ENCODE results near the gene NAA40. TPM values are rescaled to one million over a fixed set of nuclear protein-coding genes. Genes with fewer than 3 reads are reported as not detected.
A peak's percentile ranks its signal among the peaks of the same experiment; 100 is the strongest.

Gene NAA40
- total RNA-seq, 1 experiment from 2014 or later, result 43.7 TPM

DNA sequence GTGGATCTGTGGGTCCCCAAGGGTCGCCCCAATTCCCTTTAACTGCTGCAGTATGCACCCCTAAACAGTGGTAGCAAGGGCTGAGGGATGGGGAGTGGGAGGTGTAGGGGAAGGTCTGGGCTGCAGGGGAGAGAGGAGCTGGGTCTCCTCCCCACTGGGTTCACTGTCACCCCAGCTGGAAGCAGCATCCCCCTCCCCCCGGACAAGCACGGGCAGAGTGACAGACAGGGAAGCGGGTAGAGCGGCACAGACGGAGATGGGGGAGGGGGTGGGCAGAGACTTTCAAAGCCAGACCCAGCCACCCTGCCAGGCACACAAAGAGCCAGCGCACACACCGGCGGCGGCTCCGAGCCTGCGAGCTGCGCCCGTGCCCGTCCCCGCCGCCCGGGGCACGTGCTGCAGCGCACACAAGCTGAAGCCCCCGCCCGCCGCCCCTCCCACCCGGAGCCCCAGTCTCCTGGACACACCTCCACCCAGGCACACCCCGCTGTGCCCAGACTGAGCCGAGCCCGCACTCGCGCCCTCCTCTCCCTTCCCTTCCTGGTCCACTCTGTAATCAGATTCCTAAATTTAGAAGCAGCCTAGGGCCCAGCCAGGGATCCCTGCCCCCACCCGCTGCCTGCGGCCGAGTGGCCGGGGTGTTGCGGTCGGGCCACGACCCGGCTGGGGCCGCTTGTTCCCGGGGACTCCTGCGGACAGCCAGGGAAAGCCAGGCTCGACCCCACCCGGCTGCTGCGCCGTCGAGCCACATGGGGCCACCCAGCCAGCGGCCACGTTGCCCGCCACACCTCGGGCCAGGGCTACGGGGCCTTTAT, 20.9 kb upstream of the NAA40 start:
- Mint-ChIP-seq H3K4me1 (ENCODE audit: low read depth, unreplicated experiment) (no peaks in the 10 kb centered on the region), H3K27me3 (ENCODE audit: insufficient read depth, unreplicated experiment) (no peaks in the 10 kb centered on the region), H3K36me3 (ENCODE audit: insufficient read depth, unreplicated experiment) (peaks cover 13% of the 10 kb centered on the region), H3K27ac (ENCODE audit: unreplicated experiment) (no peak overlapping the region), H3K9me3 (ENCODE audit: unreplicated experiment) (no peaks in the 10 kb centered on the region), H3K4me3 (ENCODE audit: unreplicated experiment) (peak overlapping the region; percentile 88)
- intact Hi-C loops (cut with micrococcal nuclease; ENCODE audit: unreplicated experiment), result loop anchor here (2.0 kb wide), 1 partner anchor 29 kb away; no protein-coding TSS in a partner anchor
- BruUV-seq (replicated peaks), result no TSS peak
- no peaks in the 10 kb centered on the region for H3K36me3 ChIP-seq (ENCODE audit: control insufficient read depth, insufficient read depth, low read length)
- TF ChIP-seq, protein P1, sequence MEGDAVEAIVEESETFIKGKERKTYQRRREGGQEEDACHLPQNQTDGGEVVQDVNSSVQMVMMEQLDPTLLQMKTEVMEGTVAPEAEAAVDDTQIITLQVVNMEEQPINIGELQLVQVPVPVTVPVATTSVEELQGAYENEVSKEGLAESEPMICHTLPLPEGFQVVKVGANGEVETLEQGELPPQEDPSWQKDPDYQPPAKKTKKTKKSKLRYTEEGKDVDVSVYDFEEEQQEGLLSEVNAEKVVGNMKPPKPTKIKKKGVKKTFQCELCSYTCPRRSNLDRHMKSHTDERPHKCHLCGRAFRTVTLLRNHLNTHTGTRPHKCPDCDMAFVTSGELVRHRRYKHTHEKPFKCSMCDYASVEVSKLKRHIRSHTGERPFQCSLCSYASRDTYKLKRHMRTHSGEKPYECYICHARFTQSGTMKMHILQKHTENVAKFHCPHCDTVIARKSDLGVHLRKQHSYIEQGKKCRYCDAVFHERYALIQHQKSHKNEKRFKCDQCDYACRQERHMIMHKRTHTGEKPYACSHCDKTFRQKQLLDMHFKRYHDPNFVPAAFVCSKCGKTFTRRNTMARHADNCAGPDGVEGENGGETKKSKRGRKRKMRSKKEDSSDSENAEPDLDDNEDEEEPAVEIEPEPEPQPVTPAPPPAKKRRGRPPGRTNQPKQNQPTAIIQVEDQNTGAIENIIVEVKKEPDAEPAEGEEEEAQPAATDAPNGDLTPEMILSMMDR (IDR thresholded peaks at IDR 0.05; ENCODE audit: insufficient read depth in 1 of 2, low read depth in 1 of 2, low read length in 1 of 2, severe bottlenecking in 1 of 2, unreplicated experiment in 1 of 2), result no peak
- ChIA-PET CTCF (interaction anchor here (0.5 to 1.0 kb wide), 3 partner anchors 11 to 28 kb away, joined by 3 to 5 read pairs (median 4); no protein-coding TSS in a partner anchor), POLR2A (no interaction called here)
- H3K9me3 ChIP-seq, result peaks cover 9% of the 10 kb centered on the region; the same call in 1 of the 2 replicates
- no peak for DNase-seq
- H3K4me3 ChIP-seq (ENCODE audit: low read depth, low read length), result no peak overlapping the region
- no peaks in the 10 kb centered on the region for H3K27me3 ChIP-seq (replicated peaks; ENCODE audit: control insufficient read depth, insufficient read depth, low read length)
- 0 out of 2 replicates have a peak, but pooled peaks cover 12% of the 10 kb centered on the region for H3K4me1 ChIP-seq

DNA sequence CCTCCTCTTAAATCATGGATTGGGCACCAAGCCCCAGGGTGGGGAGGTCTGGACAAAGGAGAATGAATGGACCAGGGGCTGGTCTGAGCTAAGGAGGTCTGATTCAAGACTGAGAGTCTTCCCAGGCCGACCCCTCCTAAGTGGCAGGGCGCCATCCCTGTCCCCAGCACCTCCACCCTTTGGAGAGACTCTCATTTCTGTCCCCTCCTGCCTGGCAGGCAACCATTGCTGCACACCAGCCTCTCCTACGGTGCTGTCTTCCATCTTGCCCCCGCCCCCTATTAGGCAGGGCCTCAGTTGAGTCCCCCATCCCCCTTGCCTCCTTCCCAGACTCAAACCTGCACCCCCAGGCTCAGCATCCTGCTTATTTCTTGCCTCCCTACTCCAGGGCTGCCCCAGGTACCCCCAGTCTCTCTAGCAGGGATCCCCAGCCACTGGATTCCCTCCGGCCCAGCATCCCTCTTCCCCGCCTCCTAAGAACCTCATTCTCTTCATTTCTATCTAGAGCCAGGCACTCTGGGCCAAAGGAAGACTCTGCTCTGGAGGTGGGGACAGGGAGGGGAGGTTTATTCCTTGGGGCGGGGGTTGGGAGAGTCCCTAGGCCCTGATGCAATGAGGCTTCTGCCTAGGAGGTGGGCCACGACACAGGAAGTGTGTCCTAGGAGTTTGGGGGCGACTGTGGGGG, 20.2 kb upstream of the NAA40 start:
- Histone ChIP-seq H3K9me3 (peaks cover 9% of the 10 kb centered on the region; the same call in 1 of the 2 replicates), H3K4me1 (0 out of 2 replicates have a peak, but pooled peaks cover 12% of the 10 kb centered on the region), H3K4me3 (ENCODE audit: low read depth, low read length) (no peak overlapping the region), H3K27me3 (replicated peaks; ENCODE audit: control insufficient read depth, insufficient read depth, low read length) (no peaks in the 10 kb centered on the region), H3K36me3 (ENCODE audit: control insufficient read depth, insufficient read depth, low read length) (no peaks in the 10 kb centered on the region)
- intact Hi-C loops (cut with micrococcal nuclease; ENCODE audit: unreplicated experiment), result no loop called here
- DNase-seq, result no peak
- Mint-ChIP-seq H3K4me1 (ENCODE audit: low read depth, unreplicated experiment) (no peaks in the 10 kb centered on the region), H3K27ac (ENCODE audit: unreplicated experiment) (no peak overlapping the region), H3K27me3 (ENCODE audit: insufficient read depth, unreplicated experiment) (no peaks in the 10 kb centered on the region), H3K4me3 (ENCODE audit: unreplicated experiment) (peak overlapping the region; percentile 88), H3K36me3 (ENCODE audit: insufficient read depth, unreplicated experiment) (peaks cover 13% of the 10 kb centered on the region), H3K9me3 (ENCODE audit: unreplicated experiment) (no peaks in the 10 kb centered on the region)
- TF ChIP-seq, protein P1 (IDR thresholded peaks at IDR 0.05; ENCODE audit: insufficient read depth in 1 of 2, low read depth in 1 of 2, low read length in 1 of 2, severe bottlenecking in 1 of 2, unreplicated experiment in 1 of 2), result no peak
- POLR2A ChIA-PET, result no interaction called here
- CTCF ChIA-PET, result no interaction called here
- BruUV-seq (replicated peaks), result no TSS peak

DNA sequence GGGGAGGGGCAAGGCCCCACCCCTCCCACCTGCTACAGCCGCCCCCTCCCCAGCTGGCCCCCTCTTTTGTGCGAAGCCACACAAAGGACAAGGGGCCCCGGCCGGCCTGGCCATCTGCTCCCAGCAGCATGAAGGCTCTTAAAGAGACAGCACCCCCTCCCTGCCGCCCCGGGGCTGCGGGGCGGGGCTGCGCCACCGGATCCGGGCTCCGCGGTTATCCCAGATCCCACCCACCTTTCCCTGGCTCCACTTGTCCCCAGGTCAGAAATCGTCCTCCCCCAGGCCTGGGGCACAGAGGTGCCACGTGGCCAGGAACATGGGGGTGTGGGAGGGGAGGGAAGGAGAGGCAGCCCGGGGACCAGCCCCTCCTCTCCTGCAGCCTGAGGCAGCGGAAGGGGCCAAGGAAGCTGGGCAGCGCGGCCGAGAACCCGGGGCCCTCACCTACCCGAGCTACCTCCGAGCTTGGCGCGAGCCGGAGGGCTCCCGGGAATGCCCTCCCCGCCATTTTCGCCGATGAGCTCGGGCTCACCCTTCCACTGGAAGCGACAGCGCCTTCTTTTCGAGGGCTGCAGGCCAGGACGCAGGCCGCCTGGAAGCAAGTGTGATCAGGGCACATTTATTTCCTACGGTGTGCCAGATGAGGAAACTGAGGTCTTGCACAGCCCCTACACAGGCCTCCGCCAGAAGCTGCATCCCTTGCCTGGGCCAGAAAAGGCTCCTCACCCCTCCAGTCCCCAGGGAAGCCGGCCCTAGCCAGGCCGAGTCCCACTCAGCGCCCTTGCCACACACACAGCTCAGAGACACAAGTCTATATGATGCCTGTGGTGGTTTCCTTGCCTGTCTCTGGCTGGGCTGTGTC, 19.3 kb upstream of the NAA40 start:
- Mint-ChIP-seq H3K27me3 (ENCODE audit: insufficient read depth, unreplicated experiment) (no peaks in the 10 kb centered on the region), H3K27ac (ENCODE audit: unreplicated experiment) (no peak overlapping the region), H3K4me3 (ENCODE audit: unreplicated experiment) (no peak overlapping the region), H3K4me1 (ENCODE audit: low read depth, unreplicated experiment) (no peaks in the 10 kb centered on the region), H3K9me3 (ENCODE audit: unreplicated experiment) (no peaks in the 10 kb centered on the region), H3K36me3 (ENCODE audit: insufficient read depth, unreplicated experiment) (peaks cover 13% of the 10 kb centered on the region)
- no peak for DNase-seq
- Histone ChIP-seq H3K9me3 (peaks cover 9% of the 10 kb centered on the region; the same call in 1 of the 2 replicates), H3K36me3 (ENCODE audit: control insufficient read depth, insufficient read depth, low read length) (no peaks in the 10 kb centered on the region), H3K4me3 (ENCODE audit: low read depth, low read length) (no peak overlapping the region), H3K4me1 (0 out of 2 replicates have a peak, but pooled peaks cover 12% of the 10 kb centered on the region), H3K27me3 (replicated peaks; ENCODE audit: control insufficient read depth, insufficient read depth, low read length) (no peaks in the 10 kb centered on the region)
- intact Hi-C loops (cut with micrococcal nuclease; ENCODE audit: unreplicated experiment), result no loop called here
- BruUV-seq (replicated peaks), result no TSS peak
- POLR2A ChIA-PET, result no interaction called here
- CTCF ChIA-PET, result no interaction called here
- TF ChIP-seq, protein P1 (IDR thresholded peaks at IDR 0.05; ENCODE audit: insufficient read depth in 1 of 2, low read depth in 1 of 2, low read length in 1 of 2, severe bottlenecking in 1 of 2, unreplicated experiment in 1 of 2), result no peak
